Neutrophil (primary cell): ENCODE data around the gene ITIH5.

Experiments used
- H3K27ac ChIP-seq: fragments of 200-600 bp; sonication (generic); 2 replicates; pipeline ENCODE4 v1.5.1; 2016; ENCODE audit warnings: mild to moderate bottlenecking, moderate library complexity
- H3K27me3 ChIP-seq: fragments of 200-600 bp; sonication (generic); 2 replicates; pipeline ENCODE4 v1.6.0; 2016; ENCODE audit warnings: mild to moderate bottlenecking
- H3K36me3 ChIP-seq: fragments of 200-600 bp; sonication (generic); 2 replicates; pipeline ENCODE4 v1.5.1; 2017
- H3K4me1 ChIP-seq, 2 experiments: fragments of 200-600 bp in 1 of 2; sonication (generic) in 1 of 2; 1 replicate in 1 of 2; 2 replicates in 1 of 2; pipeline versions ENCODE4 v1.5.1 to v1.6.1; 2013 to 2016; ENCODE audit warnings: low read depth in 1 of 2, low read length in 1 of 2, mild to moderate bottlenecking in 1 of 2, moderate library complexity in 1 of 2; ENCODE audit not compliant: control insufficient read depth in 1 of 2, insufficient read depth in 1 of 2
- H3K4me3 ChIP-seq, 2 experiments: fragments of 200-600 bp in 1 of 2; sonication (generic) in 1 of 2; 1 replicate in 1 of 2; 2 replicates in 1 of 2; pipeline ENCODE4 v1.5.1; 2013 to 2016; ENCODE audit warnings: low read depth in 1 of 2, low read length in 1 of 2, mild to moderate bottlenecking in 1 of 2, moderate library complexity in 1 of 2
- H3K9me3 ChIP-seq: fragments of 200-600 bp; sonication (generic); 2 replicates; pipeline ENCODE4 v1.5.1; 2016
- TF ChIP-seq, protein P1 (sequence below): fragments of 200-600 bp; sonication (generic); IDR thresholded peaks from 2 replicates; pipeline ENCODE4 v1.5.1; 2016; ENCODE audit warnings: antibody characterized with exemption

The ITIH5 gene

DNA sequence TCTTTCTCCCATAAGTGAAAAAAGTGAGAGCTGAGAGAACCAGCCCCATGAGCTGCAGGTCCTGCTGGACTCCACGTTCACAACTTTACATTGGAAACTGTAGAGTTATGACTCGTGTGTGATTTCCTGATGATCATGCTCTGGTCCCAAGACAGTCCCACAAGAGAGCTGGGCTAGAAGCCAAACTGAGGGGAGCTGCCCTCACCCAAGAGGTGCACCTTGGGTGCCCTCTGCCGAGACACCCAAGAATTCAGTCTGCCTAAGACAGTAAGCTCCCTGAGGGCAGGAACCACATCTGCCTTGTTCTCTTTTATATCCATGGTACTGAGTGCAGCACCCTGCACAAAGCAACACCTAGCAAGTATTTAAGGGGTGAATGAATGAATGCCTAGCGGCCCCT lies 143.1 kb downstream of the ITIH5 start:
- Histone ChIP-seq H3K4me3 (no peak overlapping the region), H3K36me3 (no peaks in the 10 kb centered on the region), H3K9me3 (no peaks in the 10 kb centered on the region), H3K27ac (no peak overlapping the region), H3K27me3 (peaks cover 50% of the 10 kb centered on the region), H3K4me1 (no peaks in the 10 kb centered on the region)
- TF ChIP-seq, protein P1, sequence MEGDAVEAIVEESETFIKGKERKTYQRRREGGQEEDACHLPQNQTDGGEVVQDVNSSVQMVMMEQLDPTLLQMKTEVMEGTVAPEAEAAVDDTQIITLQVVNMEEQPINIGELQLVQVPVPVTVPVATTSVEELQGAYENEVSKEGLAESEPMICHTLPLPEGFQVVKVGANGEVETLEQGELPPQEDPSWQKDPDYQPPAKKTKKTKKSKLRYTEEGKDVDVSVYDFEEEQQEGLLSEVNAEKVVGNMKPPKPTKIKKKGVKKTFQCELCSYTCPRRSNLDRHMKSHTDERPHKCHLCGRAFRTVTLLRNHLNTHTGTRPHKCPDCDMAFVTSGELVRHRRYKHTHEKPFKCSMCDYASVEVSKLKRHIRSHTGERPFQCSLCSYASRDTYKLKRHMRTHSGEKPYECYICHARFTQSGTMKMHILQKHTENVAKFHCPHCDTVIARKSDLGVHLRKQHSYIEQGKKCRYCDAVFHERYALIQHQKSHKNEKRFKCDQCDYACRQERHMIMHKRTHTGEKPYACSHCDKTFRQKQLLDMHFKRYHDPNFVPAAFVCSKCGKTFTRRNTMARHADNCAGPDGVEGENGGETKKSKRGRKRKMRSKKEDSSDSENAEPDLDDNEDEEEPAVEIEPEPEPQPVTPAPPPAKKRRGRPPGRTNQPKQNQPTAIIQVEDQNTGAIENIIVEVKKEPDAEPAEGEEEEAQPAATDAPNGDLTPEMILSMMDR = no peak

DNA sequence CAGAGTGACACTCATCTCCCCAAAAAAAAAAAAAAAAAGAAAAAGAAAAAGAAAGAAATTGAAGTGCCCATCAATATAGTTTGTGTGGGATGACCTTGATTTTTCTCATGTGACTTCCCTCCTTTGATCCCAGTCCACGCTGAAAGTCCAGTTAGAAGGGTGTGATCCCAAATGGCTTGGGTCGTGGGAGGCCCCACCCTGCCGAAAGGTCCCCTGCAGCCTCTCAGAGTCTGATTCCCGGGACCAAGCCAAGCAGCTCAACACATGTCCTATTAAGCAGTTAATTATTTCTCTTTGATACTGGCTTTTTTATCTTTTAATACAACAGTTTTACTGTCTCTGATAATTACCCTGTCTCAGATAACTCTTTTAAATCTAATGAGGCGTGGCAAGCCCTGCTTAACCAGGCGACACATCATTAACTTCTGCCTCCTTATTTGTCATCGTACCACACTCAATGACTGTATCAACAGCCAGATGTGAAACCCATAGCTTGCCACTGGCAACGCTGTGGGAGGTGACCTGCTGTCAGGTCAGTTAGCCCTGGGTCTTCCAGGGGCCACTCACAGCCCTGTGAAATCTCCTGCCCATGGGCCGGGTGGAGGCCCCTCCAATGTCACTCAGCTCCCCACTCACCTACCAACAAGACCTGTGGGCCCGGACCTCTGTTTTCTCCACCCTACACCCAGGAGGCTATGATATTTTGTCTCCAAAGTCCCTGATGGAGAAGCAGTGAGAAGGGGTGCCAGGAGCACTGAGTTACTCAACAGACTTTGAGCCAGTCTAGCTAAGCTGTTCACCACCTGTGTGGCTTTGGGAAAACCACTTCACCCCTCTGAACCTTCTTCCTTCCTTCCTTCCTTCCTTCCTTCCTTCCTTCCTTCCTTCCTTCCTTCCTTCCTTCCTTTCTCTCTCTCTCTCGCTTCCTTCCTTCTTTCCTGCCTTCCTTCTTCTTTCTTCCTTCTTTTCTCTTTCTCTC lies 146.0 kb downstream of the ITIH5 start:
- H3K4me3 ChIP-seq = no peak overlapping the region
- H3K36me3 ChIP-seq = no peaks in the 10 kb centered on the region
- H3K4me1 ChIP-seq = no peaks in the 10 kb centered on the region
- no peaks in the 10 kb centered on the region for H3K9me3 ChIP-seq
- H3K27ac ChIP-seq = no peak overlapping the region
- H3K27me3 ChIP-seq = peaks cover 29% of the 10 kb centered on the region
- TF ChIP-seq, protein P1 = no peak

DNA sequence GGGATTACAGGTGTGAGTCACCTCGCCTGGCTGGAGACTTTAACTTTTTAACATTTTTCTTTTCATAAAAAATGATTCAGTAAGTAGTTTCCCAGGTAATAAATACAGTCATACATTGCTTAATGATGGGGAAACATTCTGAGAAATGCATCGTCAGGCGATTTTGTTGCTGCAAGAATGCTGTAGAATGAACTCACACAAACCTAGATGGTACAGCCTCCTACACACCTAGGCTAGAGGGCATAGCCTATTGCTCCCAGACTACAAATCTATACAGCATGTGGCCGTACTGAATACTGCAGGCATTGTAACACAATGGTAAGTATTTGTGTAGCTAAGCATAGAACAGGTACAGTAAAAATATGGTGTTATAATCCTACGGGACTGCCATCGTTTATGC lies 147.4 kb downstream of the ITIH5 start:
- no peak overlapping the region for H3K4me3 ChIP-seq
- H3K9me3 ChIP-seq = no peaks in the 10 kb centered on the region
- TF ChIP-seq, protein P1 = no peak
- no peaks in the 10 kb centered on the region for H3K36me3 ChIP-seq
- H3K4me1 ChIP-seq = no peaks in the 10 kb centered on the region
- H3K27me3 ChIP-seq = peaks cover 31% of the 10 kb centered on the region
- no peak overlapping the region for H3K27ac ChIP-seq

DNA sequence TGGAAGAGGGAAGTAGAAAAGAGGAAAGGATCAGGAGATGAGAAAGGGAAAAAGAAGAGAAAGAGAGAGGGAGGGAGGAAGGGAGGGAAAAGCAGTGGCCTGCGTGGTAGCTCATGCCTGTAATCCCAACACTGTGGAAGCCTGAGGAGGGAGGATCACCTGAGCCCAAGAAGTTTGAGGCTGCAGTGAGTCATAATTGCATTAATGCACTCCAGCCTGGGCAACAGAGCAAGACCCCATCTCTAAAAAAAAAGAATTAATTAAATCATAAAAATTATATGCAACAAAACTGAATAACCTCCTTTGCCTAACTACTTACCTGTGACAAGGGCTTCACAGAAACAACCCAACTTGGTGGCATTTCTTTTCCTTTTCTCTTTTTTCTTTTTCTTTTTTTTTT lies 148.1 kb downstream of the ITIH5 start:
- H3K36me3 ChIP-seq = no peaks in the 10 kb centered on the region
- no peaks in the 10 kb centered on the region for H3K4me1 ChIP-seq
- no peak overlapping the region for H3K27ac ChIP-seq
- no peak overlapping the region for H3K4me3 ChIP-seq
- H3K9me3 ChIP-seq = no peaks in the 10 kb centered on the region
- TF ChIP-seq, protein P1 = no peak
- H3K27me3 ChIP-seq = peaks cover 31% of the 10 kb centered on the region

DNA sequence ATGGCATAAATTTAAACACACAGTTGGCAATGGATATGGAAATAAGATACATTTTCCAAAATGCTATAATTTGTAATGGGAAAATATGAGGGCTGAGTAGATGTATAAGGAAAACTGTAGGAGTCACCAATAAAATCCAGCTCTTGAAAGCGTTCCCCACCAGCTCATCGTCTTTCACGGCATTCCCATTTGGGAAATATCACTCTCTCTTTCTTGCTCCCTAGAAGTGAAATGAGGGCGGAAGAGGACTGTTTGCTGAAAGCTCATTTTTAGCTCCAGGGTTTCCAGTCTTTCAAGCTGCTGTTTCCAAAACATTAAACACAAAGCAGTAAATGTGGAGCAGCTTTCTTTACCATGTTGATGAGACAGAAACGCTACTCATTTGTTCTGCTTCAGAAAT lies 151.3 kb downstream of the ITIH5 start:
- H3K4me1 ChIP-seq = no peaks in the 10 kb centered on the region
- H3K27ac ChIP-seq = no peak overlapping the region
- no peaks in the 10 kb centered on the region for H3K9me3 ChIP-seq
- peaks cover 32% of the 10 kb centered on the region for H3K27me3 ChIP-seq
- TF ChIP-seq, protein P1 = no peak
- no peak overlapping the region for H3K4me3 ChIP-seq
- no peaks in the 10 kb centered on the region for H3K36me3 ChIP-seq
